Iris pigment epithelial cell (primary cell): ENCODE measurements around the gene IFIT1.
A peak's percentile ranks its signal among the peaks of the same experiment; 100 is the strongest.
"Not testable (repeated sequence)": the region's sequence is repeated elsewhere in the genome, so short reads cannot be mapped to it uniquely, and the experiment has no call there.

Experiments used
- DNase-seq: peaks from one replicate; pipeline ENCODE4 v3.0.0-alpha.2; 2011; ENCODE audit warnings: low read depth

IFIT1 gene

GRCh38 chr10:89398003-89398749 lies 5.8 kb downstream of the IFIT1 start:
- DNase-seq = no peak

- no peak for DNase-seq
These were observed 7.5 kb downstream of the IFIT1 start for GRCh38 chr10:89399956-89400355.

DNA sequence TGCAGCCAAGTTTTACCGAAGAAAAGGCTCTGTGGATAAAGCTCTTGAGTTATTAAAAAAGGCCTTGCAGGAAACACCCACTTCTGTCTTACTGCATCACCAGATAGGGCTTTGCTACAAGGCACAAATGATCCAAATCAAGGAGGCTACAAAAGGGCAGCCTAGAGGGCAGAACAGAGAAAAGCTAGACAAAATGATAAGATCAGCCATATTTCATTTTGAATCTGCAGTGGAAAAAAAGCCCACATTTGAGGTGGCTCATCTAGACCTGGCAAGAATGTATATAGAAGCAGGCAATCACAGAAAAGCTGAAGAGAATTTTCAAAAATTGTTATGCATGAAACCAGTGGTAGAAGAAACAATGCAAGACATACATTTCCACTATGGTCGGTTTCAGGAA lies 10.6 kb downstream of the IFIT1 start:
- no peak for DNase-seq

DNA sequence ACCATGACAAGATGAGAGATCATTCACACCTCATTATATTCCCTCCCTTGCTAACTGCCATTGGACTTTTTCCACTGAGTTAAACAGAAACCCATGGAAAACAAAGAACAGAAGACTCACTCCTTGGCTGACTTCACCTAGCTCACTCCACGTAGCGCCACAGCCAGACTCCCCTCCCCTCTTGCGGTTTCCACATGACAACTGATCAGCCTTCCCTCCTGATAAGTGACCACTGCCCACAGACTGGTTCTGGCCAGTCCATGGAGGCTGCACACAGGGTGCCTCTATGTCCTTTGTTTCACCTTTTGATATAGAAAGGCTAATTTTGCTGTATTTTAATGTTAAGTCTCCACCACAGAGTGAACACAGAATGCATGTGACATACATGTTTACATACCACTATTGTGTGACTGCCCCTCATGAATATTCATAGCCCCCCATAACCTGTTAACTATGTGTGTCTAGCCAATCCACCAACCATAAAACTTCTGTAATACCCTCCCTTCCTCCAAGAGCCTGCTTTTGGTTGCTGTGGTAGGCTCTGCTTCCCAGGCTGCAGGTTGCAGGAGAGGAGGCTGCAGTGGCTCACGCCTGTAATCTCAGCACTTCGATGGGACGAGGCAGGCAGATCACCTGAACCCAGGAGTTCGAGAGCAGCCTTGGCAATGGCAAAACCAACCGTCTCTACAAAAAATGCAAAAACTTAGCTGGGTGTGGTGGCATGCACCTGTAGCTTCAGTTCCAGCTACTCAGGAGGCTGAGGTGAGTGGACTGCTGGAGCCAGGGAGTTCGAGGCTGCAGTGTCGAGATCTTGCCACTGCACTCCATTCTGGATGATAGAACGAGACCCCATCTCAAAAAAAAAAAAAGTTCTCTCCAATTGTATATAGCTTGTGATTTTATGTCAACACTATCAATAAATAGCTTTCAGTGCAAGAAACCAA lies 12.0 kb downstream of the IFIT1 start:
- no peak for DNase-seq

DNA sequence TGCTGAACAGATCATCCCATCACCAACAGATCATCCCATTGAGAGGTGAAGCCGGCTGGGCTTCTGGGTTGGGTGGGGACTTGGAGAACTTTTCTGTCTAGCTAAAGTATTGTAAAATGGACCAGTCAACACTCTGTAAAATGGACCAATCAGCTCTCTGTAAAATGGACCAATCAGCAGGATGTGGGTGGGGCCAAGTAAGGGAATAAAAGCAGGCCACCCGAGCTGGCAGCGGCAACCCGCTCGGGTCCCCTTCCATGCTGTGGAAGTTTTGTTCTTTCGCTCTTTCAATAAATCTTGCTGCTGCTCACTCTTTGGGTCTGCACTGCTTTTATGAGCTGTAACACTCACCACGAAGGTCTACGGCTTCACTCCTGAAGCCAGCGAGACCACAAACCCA lies 13.8 kb downstream of the IFIT1 start:
- DNase-seq = not testable (repeated sequence)

- not testable (repeated sequence) for DNase-seq
These were observed 15.4 kb downstream of the IFIT1 start for GRCh38 chr10:89407792-89408191.

- not testable (repeated sequence) for DNase-seq
These were observed 16.9 kb downstream of the IFIT1 start for GRCh38 chr10:89409282-89409681.

GRCh38 chr10:89410551-89410950 lies 18.1 kb downstream of the IFIT1 start:
- not testable (repeated sequence) for DNase-seq

DNA sequence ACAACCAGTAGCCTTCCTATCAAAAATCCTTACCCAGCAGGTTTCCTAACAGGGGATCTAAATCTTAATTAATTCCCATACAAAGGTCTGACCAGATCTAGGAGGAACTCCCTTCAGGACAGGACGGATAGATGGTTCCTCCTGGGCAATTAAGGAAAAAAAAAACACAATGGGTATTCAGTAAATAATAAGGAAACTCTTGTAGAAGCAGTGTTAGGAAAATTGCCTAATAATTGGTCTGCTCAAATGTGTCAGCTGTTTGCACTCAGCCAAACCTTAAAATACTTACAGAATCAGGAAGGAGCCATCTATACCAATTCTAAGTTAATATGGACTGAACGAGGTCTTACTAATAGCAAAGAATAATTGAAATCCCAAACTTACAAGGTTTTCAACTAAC lies 18.7 kb downstream of the IFIT1 start:
- not testable (repeated sequence) for DNase-seq

DNA sequence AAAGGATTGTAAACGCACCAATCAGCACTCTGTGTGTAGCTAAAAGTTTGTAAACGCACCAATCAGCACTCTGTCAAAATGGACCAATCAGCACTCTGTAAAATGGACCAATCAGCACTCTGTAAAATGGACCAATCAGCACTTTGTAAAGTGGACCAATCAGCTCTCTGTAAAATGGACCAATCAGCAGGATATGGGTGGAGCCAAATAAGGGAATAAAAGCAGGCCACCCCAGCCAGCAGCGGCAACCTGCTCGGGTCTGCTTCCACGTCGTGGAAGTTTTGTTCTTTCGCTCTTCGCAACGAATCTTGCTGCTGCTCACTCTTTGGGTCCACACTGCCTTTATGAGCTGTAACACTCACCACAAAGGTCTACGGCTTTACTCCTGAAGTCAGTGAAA lies 19.9 kb downstream of the IFIT1 start:
- DNase-seq = not testable (repeated sequence)

DNA sequence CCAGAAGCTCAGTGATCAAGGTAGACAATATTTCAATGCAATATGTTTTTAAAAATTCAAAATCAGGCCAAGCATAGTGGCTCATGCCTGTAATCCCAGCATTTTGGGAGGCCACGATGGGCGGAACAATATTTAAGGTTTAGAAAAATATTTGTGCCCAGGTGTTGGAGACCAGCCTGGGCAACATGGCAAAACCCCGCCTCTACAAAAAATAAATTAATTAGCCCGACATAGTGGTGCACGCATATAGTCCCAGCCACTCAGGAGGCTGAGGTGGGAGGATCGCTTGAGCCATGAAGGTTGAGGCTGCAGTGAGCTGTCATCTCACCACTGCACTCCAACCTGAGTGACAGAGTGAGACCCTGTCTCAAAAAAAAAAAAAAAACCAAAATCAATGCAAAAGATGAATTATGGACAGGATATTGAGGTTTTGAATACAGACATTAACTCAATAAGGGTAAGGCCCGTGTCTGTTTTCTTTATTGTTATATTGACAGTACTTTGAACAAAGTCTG lies 21.0 kb downstream of the IFIT1 start:
- DNase-seq = no peak

DNA sequence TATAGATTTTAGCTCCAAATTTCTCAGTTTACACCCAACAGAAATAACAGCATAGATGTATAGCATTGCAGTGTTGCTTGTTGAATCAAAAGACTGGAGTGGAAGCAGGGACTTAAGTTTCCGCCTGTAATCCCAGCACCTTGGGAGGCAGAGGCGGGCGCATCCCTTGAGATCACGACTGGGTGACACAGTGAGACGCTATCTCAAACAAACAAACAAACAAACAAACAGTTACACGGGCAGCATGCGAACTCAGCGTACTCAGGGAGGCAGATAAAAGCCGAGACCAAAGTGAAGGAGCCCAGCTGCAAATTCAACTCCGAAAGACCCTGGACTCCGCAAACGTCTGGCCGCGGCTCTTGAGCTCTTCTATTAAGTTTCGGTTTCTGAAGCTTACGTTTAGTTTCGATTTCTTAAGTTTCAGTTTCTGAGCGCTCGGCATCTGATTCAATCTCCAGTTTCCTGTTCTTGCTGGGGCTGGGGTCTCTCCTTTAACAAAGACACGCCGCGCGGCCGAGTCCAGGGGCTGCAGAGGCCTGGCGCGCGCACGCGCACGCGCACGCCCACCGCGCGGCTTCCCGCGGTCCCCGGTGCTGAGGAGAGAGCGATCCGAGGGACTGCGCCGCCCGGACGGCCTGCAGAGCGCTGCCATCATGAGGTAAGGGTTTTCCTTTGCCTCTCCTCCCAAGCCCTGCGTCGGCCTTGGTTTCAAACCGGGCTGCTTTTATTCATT lies 21.9 kb downstream of the IFIT1 start, which contains the start of gene IFIT5:
TSS of gene IFIT5 (plus strand) at position 423 of the 733 bp plus-strand sequence. CDS start at position 654, 231 bp downstream.
- peak; percentile 76 for DNase-seq

- DNase-seq = peak; percentile 36
These were observed 22.7 kb downstream of the IFIT1 start for GRCh38 chr10:89414879-89415821.

GRCh38 chr10:89416465-89416864 lies 24.0 kb downstream of the IFIT1 start:
- no peak for DNase-seq

DNA sequence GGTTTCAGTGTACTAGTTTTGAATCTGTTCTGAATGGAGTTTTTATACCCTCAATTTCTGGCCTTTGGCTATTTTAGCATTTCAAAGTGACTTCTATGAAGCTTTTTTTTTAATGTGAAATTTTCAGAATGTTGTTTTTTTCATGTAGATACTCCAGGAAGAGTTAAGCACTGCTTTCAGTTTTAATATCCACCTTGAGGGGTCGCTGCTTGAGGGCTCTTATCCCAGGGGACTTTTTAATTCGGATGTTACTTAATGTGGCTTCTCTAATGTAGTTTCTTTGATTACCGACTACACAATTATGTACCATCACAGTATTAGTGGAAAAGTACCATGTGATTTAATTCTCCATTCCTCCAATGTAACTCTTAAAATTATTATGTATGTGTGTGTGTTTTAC lies 27.1 kb downstream of the IFIT1 start:
- peak; percentile 47 for DNase-seq

GRCh38 chr10:89421018-89421476 lies 28.6 kb downstream of the IFIT1 start:
- DNase-seq = no peak

- DNase-seq = no peak
These were observed 32.6 kb downstream of the IFIT1 start for GRCh38 chr10:89425000-89425399.

DNA sequence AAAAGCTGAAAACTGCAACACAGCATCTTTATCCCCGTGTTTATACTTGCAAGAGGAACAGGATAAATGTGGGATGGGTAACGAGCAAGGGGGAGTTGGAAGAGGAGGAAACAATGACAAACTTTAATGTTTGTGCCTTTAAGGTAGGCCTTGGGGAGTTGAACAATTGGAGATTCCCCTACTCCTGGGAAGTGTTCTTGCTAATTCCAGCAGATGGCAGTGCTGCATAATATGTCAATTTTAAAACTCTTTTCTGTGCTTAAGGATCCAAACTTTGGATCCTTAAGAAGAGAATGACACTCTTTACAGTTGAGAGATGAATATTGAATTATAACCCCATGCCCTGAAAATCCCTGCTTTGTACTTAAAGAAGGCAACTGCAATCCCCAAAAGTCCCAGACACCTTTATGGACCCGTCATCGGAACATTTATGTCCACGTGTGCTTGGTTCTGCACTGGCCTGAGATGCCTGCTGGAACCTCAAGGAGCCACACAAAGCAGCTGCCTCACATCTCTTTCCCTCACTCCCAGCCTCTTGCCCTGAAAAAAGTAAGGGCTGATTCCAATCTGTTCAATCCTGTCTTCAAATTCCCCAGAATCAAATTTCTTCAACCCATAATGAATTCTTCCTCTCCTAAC lies 33.9 kb downstream of the IFIT1 start:
- DNase-seq = peak; percentile 76

DNA sequence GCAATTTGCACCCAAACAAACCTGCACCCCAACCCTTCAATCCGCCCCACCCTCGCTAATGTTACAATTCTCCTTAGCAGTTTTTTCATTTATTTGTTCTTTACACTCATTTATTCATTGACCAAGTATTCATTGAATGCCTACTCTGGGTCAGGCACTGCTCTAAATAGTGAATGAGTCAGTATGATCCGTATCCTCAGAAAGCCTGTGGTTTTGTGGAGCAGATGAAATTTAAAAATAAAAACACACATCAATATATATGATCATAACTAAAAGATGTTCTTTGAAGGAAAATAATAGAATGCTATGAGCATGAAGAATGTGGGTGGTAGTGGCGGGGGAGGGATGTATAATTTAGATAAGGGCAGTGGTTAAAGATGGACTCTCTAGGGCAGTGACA lies 35.2 kb downstream of the IFIT1 start:
- peak; percentile 91 for DNase-seq

DNA sequence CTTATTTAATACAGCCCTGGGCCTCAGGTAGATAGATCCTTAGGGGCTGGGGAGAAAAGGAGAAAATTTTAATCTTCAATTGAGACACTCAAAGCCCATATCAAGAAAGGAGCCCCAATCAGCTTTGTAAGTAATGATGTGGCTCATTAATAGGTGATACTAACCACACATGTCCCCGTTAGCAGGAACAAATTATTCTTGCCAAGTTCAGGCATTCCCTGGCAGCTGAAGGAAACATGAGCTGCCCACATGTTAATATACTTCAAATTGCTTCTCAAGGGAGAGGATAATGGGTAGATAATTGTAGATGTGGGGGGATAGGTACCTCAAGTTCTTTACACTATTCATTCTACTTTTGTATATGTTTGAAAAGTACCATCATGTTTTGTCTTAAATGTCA lies 36.5 kb downstream of the IFIT1 start:
- peak; percentile 40 for DNase-seq
